ENCODE results near the gene EFNA4. TPM values are rescaled to one million over a fixed set of nuclear protein-coding genes. Genes with fewer than 3 reads are reported as not detected.

EFNA4 gene
- total RNA-seq, 1 experiment from 2014 or later = 7.4 TPM

- ChIA-PET POLR2A (interaction anchor here (0.5 to 3.8 kb wide), 28 partner anchors 13 to 606 kb away, joined by 3 to 35 read pairs (median 7); partner anchors contain the start of genes ADAM15, CKS1B, EFNA1 and EFNA4), CTCF (interaction anchor here (0.6 to 5.2 kb wide), 84 partner anchors 10 to 1091 kb away, joined by 3 to 78 read pairs (median 5); partner anchors contain the start of genes ADAM15, EFNA4, FLAD1 and GON4L)
- peak overlapping the region; percentile 96 for H3K27ac Mint-ChIP-seq (ENCODE audit: low read depth, unreplicated experiment)
- TF ChIP-seq, protein P1, sequence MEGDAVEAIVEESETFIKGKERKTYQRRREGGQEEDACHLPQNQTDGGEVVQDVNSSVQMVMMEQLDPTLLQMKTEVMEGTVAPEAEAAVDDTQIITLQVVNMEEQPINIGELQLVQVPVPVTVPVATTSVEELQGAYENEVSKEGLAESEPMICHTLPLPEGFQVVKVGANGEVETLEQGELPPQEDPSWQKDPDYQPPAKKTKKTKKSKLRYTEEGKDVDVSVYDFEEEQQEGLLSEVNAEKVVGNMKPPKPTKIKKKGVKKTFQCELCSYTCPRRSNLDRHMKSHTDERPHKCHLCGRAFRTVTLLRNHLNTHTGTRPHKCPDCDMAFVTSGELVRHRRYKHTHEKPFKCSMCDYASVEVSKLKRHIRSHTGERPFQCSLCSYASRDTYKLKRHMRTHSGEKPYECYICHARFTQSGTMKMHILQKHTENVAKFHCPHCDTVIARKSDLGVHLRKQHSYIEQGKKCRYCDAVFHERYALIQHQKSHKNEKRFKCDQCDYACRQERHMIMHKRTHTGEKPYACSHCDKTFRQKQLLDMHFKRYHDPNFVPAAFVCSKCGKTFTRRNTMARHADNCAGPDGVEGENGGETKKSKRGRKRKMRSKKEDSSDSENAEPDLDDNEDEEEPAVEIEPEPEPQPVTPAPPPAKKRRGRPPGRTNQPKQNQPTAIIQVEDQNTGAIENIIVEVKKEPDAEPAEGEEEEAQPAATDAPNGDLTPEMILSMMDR (IDR thresholded peaks at IDR 0.05; ENCODE audit: unreplicated experiment) = no peak
- H3K27me3 Mint-ChIP-seq (ENCODE audit: insufficient read depth, unreplicated experiment) = peaks cover 14% of the 10 kb centered on the region
- peak; percentile 88 for DNase-seq (ENCODE audit: unreplicated experiment)
- peak overlapping the region; percentile 100 for H3K4me3 Mint-ChIP-seq (ENCODE audit: unreplicated experiment)
- no peaks in the 10 kb centered on the region for H3K36me3 Mint-ChIP-seq (ENCODE audit: insufficient read depth, unreplicated experiment)
- BruUV-seq (replicated peaks) = no TSS peak
- H3K9me3 Mint-ChIP-seq (ENCODE audit: unreplicated experiment) = no peaks in the 10 kb centered on the region
- intact Hi-C loops (cut with micrococcal nuclease) = no loop called here
- peaks cover 28% of the 10 kb centered on the region for H3K4me1 Mint-ChIP-seq (ENCODE audit: insufficient read depth, unreplicated experiment)
Measured at GRCh38 chr1:155085504-155086127, 22.1 kb downstream of the EFNA4 start.

GRCh38 chr1:155086128-155086741 is 22.7 kb downstream of the EFNA4 start:
- H3K4me3 Mint-ChIP-seq (ENCODE audit: unreplicated experiment) = peak overlapping the region; percentile 100
- peak; percentile 77 for DNase-seq (ENCODE audit: unreplicated experiment)
- peaks cover 10% of the 10 kb centered on the region for H3K27me3 Mint-ChIP-seq (ENCODE audit: insufficient read depth, unreplicated experiment)
- H3K4me1 Mint-ChIP-seq (ENCODE audit: insufficient read depth, unreplicated experiment) = peaks cover 30% of the 10 kb centered on the region
- TF ChIP-seq, protein P1 (IDR thresholded peaks at IDR 0.05; ENCODE audit: unreplicated experiment) = peak; percentile 100
- no peak overlapping the region for H3K27ac Mint-ChIP-seq (ENCODE audit: low read depth, unreplicated experiment)
- intact Hi-C loops (cut with micrococcal nuclease) = no loop called here
- no peaks in the 10 kb centered on the region for H3K36me3 Mint-ChIP-seq (ENCODE audit: insufficient read depth, unreplicated experiment)
- POLR2A ChIA-PET = interaction anchor here (0.5 to 3.8 kb wide), 14 partner anchors 22 to 526 kb away, joined by 3 to 35 read pairs (median 14); partner anchors contain the start of genes ADAM15, CKS1B, EFNA1 and EFNA4
- BruUV-seq (replicated peaks) = no TSS peak
- CTCF ChIA-PET = interaction anchor here (0.6 to 5.2 kb wide), 31 partner anchors 9 to 606 kb away, joined by 3 to 78 read pairs (median 8); partner anchors contain the start of genes ADAM15, EFNA4, FLAD1 and KRTCAP2
- no peaks in the 10 kb centered on the region for H3K9me3 Mint-ChIP-seq (ENCODE audit: unreplicated experiment)

DNA sequence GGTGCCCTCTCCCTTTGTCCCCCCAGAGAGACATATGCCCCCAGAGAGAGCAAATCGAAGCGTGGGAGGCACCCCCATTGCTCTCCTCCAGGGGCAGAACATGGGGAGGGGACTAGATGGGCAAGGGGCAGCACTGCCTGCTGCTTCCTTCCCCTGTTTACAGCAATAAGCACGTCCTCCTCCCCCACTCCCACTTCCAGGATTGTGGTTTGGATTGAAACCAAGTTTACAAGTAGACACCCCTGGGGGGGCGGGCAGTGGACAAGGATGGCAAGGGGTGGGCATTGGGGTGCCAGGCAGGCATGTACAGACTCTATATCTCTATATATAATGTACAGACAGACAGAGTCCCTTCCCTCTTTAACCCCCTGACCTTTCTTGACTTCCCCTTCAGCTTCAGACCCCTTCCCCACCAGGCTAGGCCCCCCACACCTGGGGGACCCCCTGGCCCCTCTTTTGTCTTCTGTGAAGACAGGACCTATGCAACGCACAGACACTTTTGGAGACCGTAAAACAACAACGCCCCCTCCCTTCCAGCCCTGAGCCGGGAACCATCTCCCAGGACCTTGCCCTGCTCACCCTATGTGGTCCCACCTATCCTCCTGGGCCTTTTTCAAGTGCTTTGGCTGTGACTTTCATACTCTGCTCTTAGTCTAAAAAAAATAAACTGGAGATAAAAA is 23.5 kb downstream of the EFNA4 start:
- Mint-ChIP-seq H3K27me3 (ENCODE audit: insufficient read depth, unreplicated experiment) (peaks cover 2% of the 10 kb centered on the region), H3K9me3 (ENCODE audit: unreplicated experiment) (no peaks in the 10 kb centered on the region), H3K27ac (ENCODE audit: low read depth, unreplicated experiment) (no peak overlapping the region), H3K36me3 (ENCODE audit: insufficient read depth, unreplicated experiment) (no peaks in the 10 kb centered on the region), H3K4me1 (ENCODE audit: insufficient read depth, unreplicated experiment) (peaks cover 30% of the 10 kb centered on the region), H3K4me3 (ENCODE audit: unreplicated experiment) (peak overlapping the region; percentile 100)
- ChIA-PET POLR2A (interaction anchor here (3.8 kb wide), 1 partner anchor 41 kb away, joined by 35 read pairs; the partner anchor contains the start of gene EFNA1), CTCF (interaction anchor here (0.6 to 5.2 kb wide), 15 partner anchors 9 to 141 kb away, joined by 3 to 78 read pairs (median 10); partner anchors contain the start of genes ADAM15 and KRTCAP2)
- TSS peak; percentile 21 for BruUV-seq (replicated peaks)
- intact Hi-C loops (cut with micrococcal nuclease) = no loop called here
- no peak for DNase-seq (ENCODE audit: unreplicated experiment)
- TF ChIP-seq, protein P1 (IDR thresholded peaks at IDR 0.05; ENCODE audit: unreplicated experiment) = no peak
